SJSA1 (cell line): ENCODE results near the gene DOCK9. TPM values are rescaled to one million over a fixed set of nuclear protein-coding genes. Genes with fewer than 3 reads are reported as not detected.

Source experiments
- DNase-seq, 2 experiments: peaks; one replicate each; pipeline ENCODE4 v3.0.0-alpha.2; 2015 to 2020; ENCODE audit warnings: low spot score in 2 of 2, low read depth in 1 of 2
- H3K27ac ChIP-seq: fragments of 250-450 bp; sonication (Bioruptor Pico); 2 replicates; pipeline ENCODE4 v1.5.1; 2020; ENCODE audit warnings: mild to moderate bottlenecking, moderate library complexity
- H3K27me3 ChIP-seq: fragments of 250-450 bp; sonication (Bioruptor Pico); replicated peaks from 2 replicates; pipeline ENCODE4 v1.5.1; 2020; ENCODE audit warnings: mild to moderate bottlenecking, moderate library complexity
- H3K36me3 ChIP-seq: fragments of 250-450 bp; sonication (Bioruptor Pico); 2 replicates; pipeline ENCODE4 v1.5.1; 2020; ENCODE audit warnings: mild to moderate bottlenecking
- H3K4me1 ChIP-seq: fragments of 250-450 bp; sonication (Bioruptor Pico); replicated peaks from 2 replicates; pipeline ENCODE4 v1.6.1; 2021; ENCODE audit warnings: mild to moderate bottlenecking
- H3K4me3 ChIP-seq: fragments of 250-450 bp; sonication (Bioruptor Pico); 2 replicates; pipeline ENCODE4 v1.5.1; 2020; ENCODE audit warnings: mild to moderate bottlenecking
- H3K9me3 ChIP-seq: fragments of 250-450 bp; sonication (Bioruptor Pico); replicated peaks from 2 replicates; pipeline ENCODE4 v1.5.1; 2020; ENCODE audit warnings: mild to moderate bottlenecking
- total RNA-seq: library from RNA; depleted of rRNA; stranded (reverse); fragments of >200 nt; shearing (Covaris generic); gene quantifications from 2 replicates; pipeline ENCODE4 v1.2.3, GENCODE V29; 2014

Gene DOCK9
- total RNA-seq, 1 experiment from 2014 or later: 122 TPM

DNA sequence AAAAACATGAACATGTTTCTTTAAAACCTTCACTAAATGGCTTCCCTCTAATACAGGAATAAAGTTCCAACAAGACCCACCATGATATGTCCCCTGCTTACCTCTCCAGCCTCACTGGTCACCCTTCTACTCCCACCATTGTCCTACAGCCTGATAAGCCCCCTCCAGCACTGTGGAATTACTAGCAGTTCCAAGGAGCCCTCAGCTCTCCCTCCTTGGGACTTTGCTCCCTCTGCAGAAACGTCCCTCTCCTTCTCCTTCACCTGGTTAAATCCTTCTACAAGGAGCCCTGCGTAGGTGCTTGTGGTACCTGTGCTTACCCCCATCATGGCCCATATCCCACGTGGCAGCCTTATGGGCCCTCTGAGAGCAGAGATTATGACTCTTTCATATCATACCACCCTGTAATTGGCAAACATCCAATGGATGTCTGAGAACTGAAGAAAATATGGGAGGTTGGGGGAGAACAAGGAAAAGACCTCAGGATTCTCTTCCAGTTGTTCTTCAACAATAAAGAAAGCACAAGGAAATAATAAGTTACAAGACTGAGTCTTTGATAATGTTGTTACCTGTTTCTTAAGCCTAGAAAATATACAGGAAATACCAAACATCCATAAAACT, 26.1 kb upstream of the DOCK9 start:
- peak in 1 of 2 experiments; percentile 60 for DNase-seq
- Histone ChIP-seq H3K27ac (no peak overlapping the region), H3K4me3 (no peak overlapping the region), H3K9me3 (no peaks in the 10 kb centered on the region), H3K4me1 (peaks cover 4% of the 10 kb centered on the region; the same call in 1 of the 2 replicates), H3K36me3 (no peaks in the 10 kb centered on the region), H3K27me3 (no peaks in the 10 kb centered on the region)

DNA sequence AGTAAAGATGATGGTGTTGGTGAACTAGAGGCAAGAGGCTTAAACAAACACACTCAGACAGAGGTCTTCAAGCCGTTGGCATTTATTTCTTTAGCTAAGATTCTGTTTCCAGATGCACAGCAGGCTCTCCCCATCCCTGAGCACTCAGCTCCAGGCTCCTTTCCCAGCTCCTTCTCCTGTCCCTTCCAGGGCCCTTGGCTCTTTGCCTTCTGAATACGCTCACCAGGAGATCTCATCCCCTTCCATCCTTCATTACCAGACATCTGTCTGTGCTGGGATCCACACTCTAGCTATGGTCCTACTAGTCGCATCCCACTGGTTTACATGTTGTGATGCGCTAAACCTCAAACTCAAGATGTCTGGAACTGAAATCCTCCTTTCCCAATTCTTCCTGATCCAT, 25.3 kb upstream of the DOCK9 start:
- Histone ChIP-seq H3K4me1 (peaks cover 11% of the 10 kb centered on the region), H3K36me3 (no peaks in the 10 kb centered on the region), H3K4me3 (no peak overlapping the region), H3K27me3 (no peaks in the 10 kb centered on the region), H3K27ac (no peak overlapping the region), H3K9me3 (0 out of 2 replicates have a peak, but pooled peaks cover 3% of the 10 kb centered on the region)
- peak in 1 of 2 experiments; percentile 65 for DNase-seq

DNA sequence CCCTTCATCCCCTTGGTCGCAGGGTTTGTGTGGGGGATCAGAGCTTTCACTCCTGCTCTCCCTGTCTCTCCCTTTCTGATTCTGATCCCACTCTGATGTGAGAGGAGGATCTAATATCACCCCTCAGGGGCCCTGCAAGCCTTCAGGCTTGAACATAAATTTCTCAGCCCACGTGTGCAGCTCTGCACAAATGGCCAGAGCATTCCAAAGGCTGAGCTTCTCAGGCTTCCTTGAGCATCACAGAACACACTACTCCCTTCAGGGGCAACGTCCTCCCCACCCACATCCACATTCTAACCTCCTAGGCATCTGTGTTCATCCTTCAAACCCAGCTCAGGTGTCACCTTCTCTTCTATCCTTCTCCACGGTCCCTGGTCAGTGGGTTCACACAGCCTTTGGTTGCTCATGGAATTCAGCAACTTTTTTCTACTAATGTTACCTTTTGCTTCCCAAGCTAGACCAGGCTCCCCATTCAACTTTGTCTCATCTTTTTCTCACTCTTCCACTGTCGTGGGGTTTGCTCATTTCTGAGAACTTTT, 24.4 kb upstream of the DOCK9 start:
- peak in 1 of 2 experiments; percentile 62 for DNase-seq
- Histone ChIP-seq H3K36me3 (no peaks in the 10 kb centered on the region), H3K27ac (no peak overlapping the region), H3K4me3 (no peak overlapping the region), H3K9me3 (0 out of 2 replicates have a peak, but pooled peaks cover 3% of the 10 kb centered on the region), H3K27me3 (no peaks in the 10 kb centered on the region), H3K4me1 (peaks cover 15% of the 10 kb centered on the region)

GRCh38 chr13:99000137-99000536, 22.3 kb upstream of the DOCK9 start:
- 0 out of 2 replicates have a peak, but pooled peaks cover 3% of the 10 kb centered on the region for H3K9me3 ChIP-seq
- no peaks in the 10 kb centered on the region for H3K36me3 ChIP-seq
- H3K4me3 ChIP-seq: no peak overlapping the region
- H3K27ac ChIP-seq: no peak overlapping the region
- peak in 1 of 2 experiments; percentile 49 for DNase-seq
- peaks cover 15% of the 10 kb centered on the region for H3K4me1 ChIP-seq
- no peaks in the 10 kb centered on the region for H3K27me3 ChIP-seq

- DNase-seq: peak in 1 of 2 experiments; percentile 45
- Histone ChIP-seq H3K4me3 (no peak overlapping the region), H3K36me3 (no peaks in the 10 kb centered on the region)
Measured at GRCh38 chr13:98999639-98999952, 21.7 kb upstream of the DOCK9 start.

DNA sequence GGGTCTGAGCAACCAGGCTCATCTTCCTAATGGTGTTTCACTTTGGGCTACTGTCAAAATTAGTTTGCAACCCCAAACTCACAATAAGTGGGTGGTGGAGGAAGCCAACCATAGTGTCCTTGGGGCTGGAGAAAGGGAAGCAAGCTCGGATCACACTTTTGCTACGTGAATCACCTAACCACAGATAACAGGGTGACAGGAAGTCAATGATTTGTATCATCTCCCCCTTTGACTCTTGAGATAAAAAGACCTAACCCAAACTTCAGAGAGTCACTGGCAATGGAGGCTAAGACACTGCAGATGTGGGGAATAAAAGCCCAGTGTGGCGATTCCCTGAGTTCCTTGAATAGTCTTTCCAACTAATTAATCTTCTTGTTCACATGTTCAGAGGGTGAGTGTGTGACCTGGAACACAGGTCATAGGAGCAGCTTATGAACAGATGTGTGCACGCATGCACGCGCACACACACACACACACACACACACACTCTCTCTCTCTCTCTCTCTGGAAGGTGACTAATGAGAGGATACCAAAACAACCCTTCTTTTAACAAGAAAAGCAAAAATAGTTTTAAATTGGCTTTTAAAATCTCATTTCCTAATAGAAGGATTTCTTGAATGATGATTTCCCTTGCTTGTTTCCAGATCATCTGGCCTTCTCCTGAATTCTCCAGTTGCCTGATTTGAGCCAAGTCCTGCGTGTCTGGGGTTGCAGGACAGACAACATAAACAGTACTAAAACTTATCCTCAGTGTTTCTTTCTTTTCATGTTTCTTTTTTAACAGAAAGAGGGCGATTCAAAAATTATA, 21.2 kb upstream of the DOCK9 start:
- peaks cover 15% of the 10 kb centered on the region for H3K4me1 ChIP-seq
- H3K36me3 ChIP-seq: no peaks in the 10 kb centered on the region
- H3K4me3 ChIP-seq: no peak overlapping the region
- peak in 1 of 2 experiments; percentile 51 for DNase-seq
- no peaks in the 10 kb centered on the region for H3K27me3 ChIP-seq
- H3K9me3 ChIP-seq: 0 out of 2 replicates have a peak, but pooled peaks cover 3% of the 10 kb centered on the region
- no peak overlapping the region for H3K27ac ChIP-seq

More at GRCh38 chr13:98999639-98999952, 21.7 kb upstream of the DOCK9 start:
- 0 out of 2 replicates have a peak, but pooled peaks cover 3% of the 10 kb centered on the region for H3K9me3 ChIP-seq
- H3K27me3 ChIP-seq: no peaks in the 10 kb centered on the region
- peaks cover 15% of the 10 kb centered on the region for H3K4me1 ChIP-seq
- no peak overlapping the region for H3K27ac ChIP-seq

- Histone ChIP-seq H3K4me3 (no peak overlapping the region), H3K9me3 (0 out of 2 replicates have a peak, but pooled peaks cover 3% of the 10 kb centered on the region), H3K36me3 (no peaks in the 10 kb centered on the region), H3K27me3 (no peaks in the 10 kb centered on the region), H3K27ac (no peak overlapping the region), H3K4me1 (peaks cover 15% of the 10 kb centered on the region)
- DNase-seq: peak in 1 of 2 experiments; percentile 78
Measured at GRCh38 chr13:98997738-98998641, 20.1 kb upstream of the DOCK9 start.

DNA sequence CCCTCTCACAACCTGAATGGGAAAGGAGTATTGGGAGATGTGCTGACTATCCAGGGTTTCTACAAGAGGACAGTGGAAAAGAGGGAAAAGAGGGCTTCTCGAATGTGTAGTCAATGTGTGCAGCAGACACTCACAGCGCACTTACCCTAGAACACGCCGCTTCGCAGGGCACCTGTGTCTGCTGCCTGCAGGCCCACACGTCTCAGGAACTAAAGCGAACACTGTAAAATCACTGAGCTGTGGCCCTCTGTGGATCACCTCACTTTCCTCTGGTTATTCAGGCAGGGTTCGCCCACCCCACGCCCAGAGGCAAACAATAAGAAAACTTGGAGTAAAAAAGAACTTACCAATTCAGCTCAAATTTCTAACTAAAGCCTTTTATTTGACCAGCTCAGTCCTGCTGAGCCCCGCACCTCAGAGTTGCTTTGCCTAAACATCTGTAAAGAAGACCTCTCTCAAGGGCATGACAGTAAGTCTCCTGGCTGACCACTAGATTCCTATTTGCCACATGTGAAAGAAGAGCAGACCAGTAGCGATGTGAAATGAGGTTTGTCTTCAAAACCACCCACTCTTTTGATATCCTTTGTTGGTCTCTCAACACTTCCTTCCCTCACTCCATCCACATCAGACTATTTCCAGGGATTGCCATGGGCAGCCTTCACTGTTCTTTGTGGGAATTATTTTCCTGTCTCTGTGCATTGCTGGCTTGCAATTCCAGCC, 19.3 kb upstream of the DOCK9 start:
- Histone ChIP-seq H3K4me1 (peaks cover 15% of the 10 kb centered on the region), H3K4me3 (no peak overlapping the region), H3K36me3 (no peaks in the 10 kb centered on the region), H3K27me3 (no peaks in the 10 kb centered on the region), H3K9me3 (0 out of 2 replicates have a peak, but pooled peaks cover 3% of the 10 kb centered on the region), H3K27ac (no peak overlapping the region)
- DNase-seq: peak in 1 of 2 experiments; percentile 62

- no peak overlapping the region for H3K27ac ChIP-seq
- no peaks in the 10 kb centered on the region for H3K27me3 ChIP-seq
- H3K36me3 ChIP-seq: no peaks in the 10 kb centered on the region
- DNase-seq: peak in 1 of 2 experiments; percentile 54
- no peak overlapping the region for H3K4me3 ChIP-seq
- 0 out of 2 replicates have a peak, but pooled peaks cover 3% of the 10 kb centered on the region for H3K9me3 ChIP-seq
- peaks cover 15% of the 10 kb centered on the region for H3K4me1 ChIP-seq
Measured at GRCh38 chr13:98996046-98996445, 18.2 kb upstream of the DOCK9 start.

GRCh38 chr13:98994896-98995295, 17.0 kb upstream of the DOCK9 start:
- Histone ChIP-seq H3K4me3 (no peak overlapping the region), H3K9me3 (0 out of 2 replicates have a peak, but pooled peaks cover 3% of the 10 kb centered on the region), H3K4me1 (peaks cover 15% of the 10 kb centered on the region), H3K27me3 (no peaks in the 10 kb centered on the region), H3K36me3 (no peaks in the 10 kb centered on the region), H3K27ac (no peak overlapping the region)
- peak in 1 of 2 experiments; percentile 49 for DNase-seq

GRCh38 chr13:98994080-98994479, 16.2 kb upstream of the DOCK9 start:
- peak in 1 of 2 experiments; percentile 64 for DNase-seq

GRCh38 chr13:98992355-98992754, 14.5 kb upstream of the DOCK9 start:
- no peaks in the 10 kb centered on the region for H3K4me1 ChIP-seq
- no peak overlapping the region for H3K4me3 ChIP-seq
- no peaks in the 10 kb centered on the region for H3K27me3 ChIP-seq
- DNase-seq: no peak
- H3K27ac ChIP-seq: no peak overlapping the region
- H3K36me3 ChIP-seq: no peaks in the 10 kb centered on the region
- H3K9me3 ChIP-seq: no peaks in the 10 kb centered on the region

More at GRCh38 chr13:98994080-98994479, 16.2 kb upstream of the DOCK9 start:
- 0 out of 2 replicates have a peak, but pooled peaks cover 3% of the 10 kb centered on the region for H3K9me3 ChIP-seq
- H3K27me3 ChIP-seq: no peaks in the 10 kb centered on the region
- H3K27ac ChIP-seq: no peak overlapping the region
- no peaks in the 10 kb centered on the region for H3K36me3 ChIP-seq
- H3K4me1 ChIP-seq: peaks cover 11% of the 10 kb centered on the region
- no peak overlapping the region for H3K4me3 ChIP-seq
